ENCODE data around the gene EHD4.

EHD4 gene

GRCh38 chr15:41937568-41937923 is 34.8 kb downstream of the EHD4 start:
- H3K4me2 ChIP-seq (ENCODE audit: low read length), result no peak overlapping the region
- peaks cover 10% of the 10 kb centered on the region for H4K20me1 ChIP-seq (ENCODE audit: insufficient read depth, low read length)
- H3K4me3 ChIP-seq (ENCODE audit: low read length), result no peak overlapping the region
- peaks cover 10% of the 10 kb centered on the region for H3K36me3 ChIP-seq (replicated peaks; ENCODE audit: low read depth, low read length)
- no peaks in the 10 kb centered on the region for H3K9me3 ChIP-seq (ENCODE audit: insufficient read depth, low read length)
- no peak for TF ChIP-seq EZH2phosphoT487 (IDR thresholded peaks at IDR 0.05; ENCODE audit: low read depth)
- TF ChIP-seq, protein P1, sequence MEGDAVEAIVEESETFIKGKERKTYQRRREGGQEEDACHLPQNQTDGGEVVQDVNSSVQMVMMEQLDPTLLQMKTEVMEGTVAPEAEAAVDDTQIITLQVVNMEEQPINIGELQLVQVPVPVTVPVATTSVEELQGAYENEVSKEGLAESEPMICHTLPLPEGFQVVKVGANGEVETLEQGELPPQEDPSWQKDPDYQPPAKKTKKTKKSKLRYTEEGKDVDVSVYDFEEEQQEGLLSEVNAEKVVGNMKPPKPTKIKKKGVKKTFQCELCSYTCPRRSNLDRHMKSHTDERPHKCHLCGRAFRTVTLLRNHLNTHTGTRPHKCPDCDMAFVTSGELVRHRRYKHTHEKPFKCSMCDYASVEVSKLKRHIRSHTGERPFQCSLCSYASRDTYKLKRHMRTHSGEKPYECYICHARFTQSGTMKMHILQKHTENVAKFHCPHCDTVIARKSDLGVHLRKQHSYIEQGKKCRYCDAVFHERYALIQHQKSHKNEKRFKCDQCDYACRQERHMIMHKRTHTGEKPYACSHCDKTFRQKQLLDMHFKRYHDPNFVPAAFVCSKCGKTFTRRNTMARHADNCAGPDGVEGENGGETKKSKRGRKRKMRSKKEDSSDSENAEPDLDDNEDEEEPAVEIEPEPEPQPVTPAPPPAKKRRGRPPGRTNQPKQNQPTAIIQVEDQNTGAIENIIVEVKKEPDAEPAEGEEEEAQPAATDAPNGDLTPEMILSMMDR (IDR thresholded peaks at IDR 0.05; ENCODE audit: low read depth, low read length), result no peak
- no peak overlapping the region for H2AFZ ChIP-seq (ENCODE audit: low read depth, low read length)
- no peak overlapping the region for H3K27ac ChIP-seq (ENCODE audit: low read length)
- no peaks in the 10 kb centered on the region for H3K79me2 ChIP-seq (ENCODE audit: low read length)
- no peak overlapping the region for H3K9ac ChIP-seq (ENCODE audit: low read length)
- H3K4me1 ChIP-seq (ENCODE audit: low read length), result peaks cover 13% of the 10 kb centered on the region; the same call in 1 of the 2 replicates
- H3K27me3 ChIP-seq (ENCODE audit: low read depth, low read length), result no peaks in the 10 kb centered on the region

GRCh38 chr15:41936649-41937567 is 35.4 kb downstream of the EHD4 start:
- H3K4me3 ChIP-seq (ENCODE audit: low read length), result no peak overlapping the region
- no peak overlapping the region for H3K9ac ChIP-seq (ENCODE audit: low read length)
- no peaks in the 10 kb centered on the region for H3K9me3 ChIP-seq (ENCODE audit: insufficient read depth, low read length)
- H3K4me2 ChIP-seq (ENCODE audit: low read length), result no peak overlapping the region
- no peak overlapping the region for H3K27ac ChIP-seq (ENCODE audit: low read length)
- TF ChIP-seq, protein P1 (IDR thresholded peaks at IDR 0.05; ENCODE audit: low read depth, low read length), result no peak
- TF ChIP-seq EZH2phosphoT487 (IDR thresholded peaks at IDR 0.05; ENCODE audit: low read depth), result no peak
- no peaks in the 10 kb centered on the region for H3K79me2 ChIP-seq (ENCODE audit: low read length)
- H3K4me1 ChIP-seq (ENCODE audit: low read length), result peaks cover 13% of the 10 kb centered on the region; the same call in 1 of the 2 replicates
- no peak overlapping the region for H2AFZ ChIP-seq (ENCODE audit: low read depth, low read length)
- H3K36me3 ChIP-seq (replicated peaks; ENCODE audit: low read depth, low read length), result peaks cover 14% of the 10 kb centered on the region
- no peaks in the 10 kb centered on the region for H3K27me3 ChIP-seq (ENCODE audit: low read depth, low read length)
- H4K20me1 ChIP-seq (ENCODE audit: insufficient read depth, low read length), result peaks cover 10% of the 10 kb centered on the region

DNA sequence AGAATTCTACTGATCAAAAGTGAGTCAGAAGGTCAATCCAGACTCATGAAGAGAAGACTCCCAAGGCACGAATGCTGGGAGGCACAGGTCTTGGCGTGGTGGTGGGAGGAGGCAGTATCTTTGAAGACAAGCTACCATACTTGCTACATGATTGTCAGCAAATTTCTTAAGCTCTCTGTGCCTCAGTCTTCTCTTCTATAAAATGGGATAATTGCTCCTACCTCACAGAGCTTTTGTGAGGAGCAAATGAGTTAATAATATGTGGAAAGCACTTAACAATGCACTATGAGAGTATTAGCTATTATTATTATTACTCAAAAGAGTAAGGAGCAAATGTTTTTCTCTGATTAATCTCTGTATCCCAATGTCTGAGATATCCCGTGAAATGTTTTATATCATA is 36.2 kb downstream of the EHD4 start:
- Histone ChIP-seq H3K9ac (ENCODE audit: low read length) (no peak overlapping the region), H3K4me3 (ENCODE audit: low read length) (no peak overlapping the region), H3K27ac (ENCODE audit: low read length) (no peak overlapping the region), H3K27me3 (ENCODE audit: low read depth, low read length) (no peaks in the 10 kb centered on the region), H3K4me1 (ENCODE audit: low read length) (peaks cover 13% of the 10 kb centered on the region; the same call in 1 of the 2 replicates), H2AFZ (ENCODE audit: low read depth, low read length) (no peak overlapping the region), H3K9me3 (ENCODE audit: insufficient read depth, low read length) (no peaks in the 10 kb centered on the region), H3K79me2 (ENCODE audit: low read length) (no peaks in the 10 kb centered on the region), H4K20me1 (ENCODE audit: insufficient read depth, low read length) (peaks cover 10% of the 10 kb centered on the region), H3K36me3 (replicated peaks; ENCODE audit: low read depth, low read length) (peaks cover 14% of the 10 kb centered on the region), H3K4me2 (ENCODE audit: low read length) (no peak overlapping the region)
- TF ChIP-seq, protein P1 (IDR thresholded peaks at IDR 0.05; ENCODE audit: low read depth, low read length), result no peak
- TF ChIP-seq EZH2phosphoT487 (IDR thresholded peaks at IDR 0.05; ENCODE audit: low read depth), result no peak

GRCh38 chr15:41935566-41936020 is 36.8 kb downstream of the EHD4 start:
- Histone ChIP-seq H3K9ac (ENCODE audit: low read length) (no peak overlapping the region), H3K27ac (ENCODE audit: low read length) (no peak overlapping the region), H4K20me1 (ENCODE audit: insufficient read depth, low read length) (peaks cover 13% of the 10 kb centered on the region), H3K9me3 (ENCODE audit: insufficient read depth, low read length) (no peaks in the 10 kb centered on the region), H3K4me3 (ENCODE audit: low read length) (no peak overlapping the region), H3K4me1 (ENCODE audit: low read length) (peaks cover 18% of the 10 kb centered on the region), H3K4me2 (ENCODE audit: low read length) (no peak overlapping the region), H3K79me2 (ENCODE audit: low read length) (no peaks in the 10 kb centered on the region), H2AFZ (ENCODE audit: low read depth, low read length) (no peak overlapping the region), H3K27me3 (ENCODE audit: low read depth, low read length) (no peaks in the 10 kb centered on the region), H3K36me3 (replicated peaks; ENCODE audit: low read depth, low read length) (peaks cover 14% of the 10 kb centered on the region)
- no peak for TF ChIP-seq EZH2phosphoT487 (IDR thresholded peaks at IDR 0.05; ENCODE audit: low read depth)
- TF ChIP-seq, protein P1 (IDR thresholded peaks at IDR 0.05; ENCODE audit: low read depth, low read length), result no peak
